Measurements from ENCODE around the gene C22orf15. TPM values are rescaled to one million over a fixed set of nuclear protein-coding genes. Genes with fewer than 3 reads are reported as not detected.
A peak's percentile ranks its signal among the peaks of the same experiment; 100 is the strongest.

C22orf15 gene
- total and polyA plus RNA-seq, 7 donors = 0.36 to 0.45 TPM; not detected in 5

DNA sequence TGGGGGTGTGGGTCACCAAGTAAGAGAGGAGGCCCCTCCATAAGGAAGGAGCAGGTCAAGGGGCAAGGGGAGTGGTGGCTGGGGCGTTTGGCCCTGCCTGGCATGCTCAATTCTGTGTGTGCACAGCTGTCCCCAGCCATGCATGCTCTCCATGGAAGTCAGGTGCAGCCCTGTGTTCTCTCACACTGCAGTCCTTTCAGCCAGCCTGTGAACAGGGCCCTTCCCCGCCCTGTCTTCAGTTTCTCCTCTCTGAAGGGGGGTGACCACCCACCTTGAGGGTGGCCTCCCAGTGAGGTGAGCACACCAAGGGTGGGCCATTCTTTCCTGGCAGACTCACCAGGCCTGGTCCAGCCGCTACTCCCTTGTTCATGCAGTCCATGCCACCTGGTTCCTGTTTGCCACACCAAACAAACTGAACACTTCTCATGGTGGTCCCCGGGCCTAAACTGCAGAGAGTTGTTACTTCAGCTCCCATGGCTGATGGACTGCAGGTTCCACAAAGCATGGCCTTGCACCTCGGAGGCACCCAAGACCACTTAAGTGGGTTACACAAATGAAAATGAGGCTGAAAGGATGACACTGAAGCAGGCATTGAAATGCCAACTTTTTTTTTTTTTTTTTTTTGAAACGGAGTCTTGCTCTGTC lies 6.7 kb downstream of the C22orf15 start:
- Histone ChIP-seq H3K9me3 (no peaks in the 10 kb centered on the region), H3K27ac (peak overlapping the region; percentile 85 to 89 (median 88)), H3K27me3 (no peaks in the 10 kb centered on the region), H3K4me3 (no peak overlapping the region), H3K4me1 (peaks cover 0 to 84% (median 60%) of the 10 kb centered on the region in 4 donors), H3K36me3 (no peaks in the 10 kb centered on the region)
- TF ChIP-seq POLR2AphosphoS5 (IDR thresholded peaks at IDR 0.05) (no peak), POLR2A (IDR thresholded peaks at IDR 0.05) (no peak), EP300 (IDR thresholded peaks at IDR 0.05) (no peak)
- TF ChIP-seq, protein P1, sequence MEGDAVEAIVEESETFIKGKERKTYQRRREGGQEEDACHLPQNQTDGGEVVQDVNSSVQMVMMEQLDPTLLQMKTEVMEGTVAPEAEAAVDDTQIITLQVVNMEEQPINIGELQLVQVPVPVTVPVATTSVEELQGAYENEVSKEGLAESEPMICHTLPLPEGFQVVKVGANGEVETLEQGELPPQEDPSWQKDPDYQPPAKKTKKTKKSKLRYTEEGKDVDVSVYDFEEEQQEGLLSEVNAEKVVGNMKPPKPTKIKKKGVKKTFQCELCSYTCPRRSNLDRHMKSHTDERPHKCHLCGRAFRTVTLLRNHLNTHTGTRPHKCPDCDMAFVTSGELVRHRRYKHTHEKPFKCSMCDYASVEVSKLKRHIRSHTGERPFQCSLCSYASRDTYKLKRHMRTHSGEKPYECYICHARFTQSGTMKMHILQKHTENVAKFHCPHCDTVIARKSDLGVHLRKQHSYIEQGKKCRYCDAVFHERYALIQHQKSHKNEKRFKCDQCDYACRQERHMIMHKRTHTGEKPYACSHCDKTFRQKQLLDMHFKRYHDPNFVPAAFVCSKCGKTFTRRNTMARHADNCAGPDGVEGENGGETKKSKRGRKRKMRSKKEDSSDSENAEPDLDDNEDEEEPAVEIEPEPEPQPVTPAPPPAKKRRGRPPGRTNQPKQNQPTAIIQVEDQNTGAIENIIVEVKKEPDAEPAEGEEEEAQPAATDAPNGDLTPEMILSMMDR (IDR thresholded peaks at IDR 0.05) = no peak
- intact Hi-C loops (cut with DNase I) = loop anchor here (2.0 to 5.0 kb wide), 5 partner anchors 17 to 227 kb away; partner anchors contain the start of genes SMARCB1 and ZNF70
- no peak for DNase-seq
- WGBS, 2 donors = 65 to 68% methylated on average over 6 of the region's 6 CpGs

DNA sequence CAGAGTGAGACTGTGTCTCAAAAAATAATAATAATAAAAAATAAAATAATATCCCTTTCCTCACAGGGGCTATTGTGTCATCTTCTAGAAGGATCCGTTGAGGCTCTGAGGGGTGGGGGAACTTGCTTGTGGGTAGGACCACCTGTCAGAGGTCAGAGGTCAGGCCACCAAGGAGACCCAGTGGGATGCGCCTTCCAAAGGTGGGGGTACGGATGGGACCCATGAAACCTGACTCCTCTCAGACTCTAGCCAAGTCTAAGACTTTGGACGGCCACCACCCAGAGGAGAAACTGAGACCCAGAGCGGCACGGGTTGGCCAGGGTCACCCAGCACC lies 9.5 kb downstream of the C22orf15 start:
- Histone ChIP-seq H3K4me1 (peaks cover 0 to 74% (median 56%) of the 10 kb centered on the region in 4 donors), H3K4me3 (peak overlapping the region; percentile 24 to 60 (median 57)), H3K36me3 (no peaks in the 10 kb centered on the region), H3K27ac (peak overlapping the region; percentile 56 to 78 (median 74)), H3K9me3 (no peaks in the 10 kb centered on the region), H3K27me3 (no peaks in the 10 kb centered on the region)
- 6 to 22% methylated on average over 6 of the region's 6 CpGs for WGBS, 2 donors
- intact Hi-C loops (cut with DNase I) = loop anchor here (2.0 kb wide), 1 partner anchor 65 kb away; no protein-coding TSS in a partner anchor
- TF ChIP-seq POLR2A (IDR thresholded peaks at IDR 0.05) = no peak
- no peak for TF ChIP-seq POLR2AphosphoS5 (IDR thresholded peaks at IDR 0.05)
- TF ChIP-seq, protein P1 (IDR thresholded peaks at IDR 0.05) = no peak
- TF ChIP-seq EP300 (IDR thresholded peaks at IDR 0.05) = no peak
- no peak for DNase-seq

DNA sequence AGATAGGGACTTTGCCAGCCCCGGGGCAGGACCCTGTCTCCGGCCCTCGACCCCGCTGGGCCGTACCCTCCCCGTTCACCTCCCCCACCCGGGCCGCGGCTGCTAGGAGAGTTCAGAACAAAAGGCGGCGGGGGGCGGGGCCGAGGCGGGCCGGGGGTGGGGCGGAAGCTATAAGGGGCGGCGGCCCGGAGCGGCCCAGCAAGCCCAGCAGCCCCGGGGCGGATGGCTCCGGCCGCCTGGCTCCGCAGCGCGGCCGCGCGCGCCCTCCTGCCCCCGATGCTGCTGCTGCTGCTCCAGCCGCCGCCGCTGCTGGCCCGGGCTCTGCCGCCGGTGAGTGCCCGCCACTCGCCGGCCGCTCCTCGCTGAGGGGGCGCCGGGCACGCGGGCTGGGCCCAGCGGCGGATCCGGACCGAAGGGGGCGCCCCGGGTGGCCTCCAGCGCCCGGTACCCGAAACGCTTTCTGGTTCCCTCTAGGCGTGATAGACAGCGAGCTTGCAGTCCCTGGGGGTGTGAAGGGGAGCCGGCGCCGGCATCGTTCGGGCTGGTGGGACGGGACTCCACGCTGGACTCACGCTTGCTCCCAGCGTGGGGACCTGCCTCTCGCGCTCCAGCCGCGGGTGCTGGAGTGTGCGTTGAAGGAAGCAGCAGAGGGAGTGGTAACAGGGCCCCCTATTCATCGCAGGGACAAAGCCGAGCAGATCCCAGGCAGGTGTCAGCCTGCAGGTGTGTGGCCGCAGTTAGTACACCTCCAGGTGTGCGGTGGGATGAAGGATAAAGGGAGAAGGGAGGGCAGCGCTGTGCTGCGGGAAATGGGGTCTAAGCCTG lies 10.1 kb downstream of the C22orf15 start, which contains the start of gene MMP11:
Gene MMP11, plus strand, starts transcription at position 201 of the 825 bp plus-strand sequence. Its CDS starts 22 bp downstream, at position 223.
- Histone ChIP-seq H3K4me1 (peaks cover 0 to 75% (median 59%) of the 10 kb centered on the region in 4 donors), H3K27me3 (no peaks in the 10 kb centered on the region), H3K27ac (peak within 1 kb of the TSS; percentile 56 to 78 (median 74)), H3K4me3 (peak within 1 kb of the TSS; percentile 31 to 60 (median 57)), H3K9me3 (no peaks in the 10 kb centered on the region), H3K36me3 (no peaks in the 10 kb centered on the region)
- intact Hi-C loops (cut with DNase I) = loop anchor here (2.0 kb wide), 1 partner anchor 64 kb away; no protein-coding TSS in a partner anchor
- peak; percentile 83 for DNase-seq
- WGBS, 2 donors = 2 to 5% methylated on average over 79 of the region's 79 CpGs
- no peak for TF ChIP-seq POLR2AphosphoS5 (IDR thresholded peaks at IDR 0.05)
- TF ChIP-seq POLR2A (IDR thresholded peaks at IDR 0.05) = no peak
- no peak for TF ChIP-seq EP300 (IDR thresholded peaks at IDR 0.05)
- TF ChIP-seq, protein P1 (IDR thresholded peaks at IDR 0.05) = no peak

DNA sequence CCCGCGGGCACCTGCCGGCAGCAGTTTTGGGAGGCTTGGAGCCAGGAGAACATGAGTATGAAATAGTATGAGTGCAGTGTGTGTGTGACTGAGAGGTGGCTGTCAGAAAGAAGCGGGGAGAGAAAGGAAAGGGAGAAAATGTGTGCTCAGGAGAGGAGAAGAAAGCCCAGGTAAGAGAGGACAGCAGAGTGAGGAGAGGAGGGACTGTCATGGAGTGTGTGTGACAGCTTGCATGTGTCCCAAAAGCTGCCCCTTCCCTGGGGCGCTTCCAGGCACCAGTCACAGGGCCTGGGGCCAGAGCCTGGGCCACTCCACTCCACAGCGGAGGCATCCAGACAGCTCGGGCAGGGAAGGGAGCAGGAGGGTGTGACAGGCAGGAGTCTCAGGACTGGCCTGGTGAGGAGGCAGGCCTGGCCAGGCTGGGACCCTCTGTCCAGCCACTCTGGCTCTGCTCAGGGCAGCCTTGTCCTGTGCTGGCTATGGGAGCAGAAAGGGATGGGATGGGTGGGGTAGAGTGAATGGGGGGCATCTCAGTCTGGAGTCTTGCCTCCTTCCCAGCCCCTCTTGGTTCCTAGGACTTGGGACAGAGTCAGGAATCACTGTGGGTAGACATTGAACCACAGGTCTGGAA lies 10.8 kb downstream of the C22orf15 start:
- no peak for TF ChIP-seq POLR2AphosphoS5 (IDR thresholded peaks at IDR 0.05)
- TF ChIP-seq EP300 (IDR thresholded peaks at IDR 0.05) = no peak
- no peak for TF ChIP-seq POLR2A (IDR thresholded peaks at IDR 0.05)
- TF ChIP-seq, protein P1 (IDR thresholded peaks at IDR 0.05) = no peak
- DNase-seq = no peak
- intact Hi-C loops (cut with DNase I) = loop anchor here (2.0 kb wide), 1 partner anchor 63 kb away; no protein-coding TSS in a partner anchor
- Histone ChIP-seq H3K4me3 (peak overlapping the region; percentile 31 to 60 (median 57)), H3K27me3 (no peaks in the 10 kb centered on the region), H3K4me1 (peaks cover 0 to 73% (median 60%) of the 10 kb centered on the region in 4 donors), H3K27ac (peak overlapping the region in 2 of 4 donors; percentile 76 to 78), H3K9me3 (no peaks in the 10 kb centered on the region), H3K36me3 (no peaks in the 10 kb centered on the region)
- 51 to 72% methylated on average over 7 of the region's 7 CpGs for WGBS, 2 donors

Measured in sigmoid colon (tissue), 7 donors.